Osteoblast (primary cell): ENCODE data around the gene POU2AF3. TPM values are rescaled to one million over a fixed set of nuclear protein-coding genes. Genes with fewer than 3 reads are reported as not detected.

Experiments
- DNase-seq: peaks from one replicate; pipeline ENCODE4 v3.0.0; 2011; ENCODE audit warnings: low spot score, mixed read lengths; ENCODE audit not compliant: insufficient read length; ENCODE audit errors: missing footprints
- H2AFZ ChIP-seq: 2 replicates; pipeline ENCODE4 v1.6.0; 2011; ENCODE audit warnings: mild to moderate bottlenecking, low read length
- H3K27ac ChIP-seq: 2 replicates; pipeline ENCODE4 v1.5.1; 2011; ENCODE audit warnings: mild to moderate bottlenecking, low read depth, low read length, moderate library complexity
- H3K27me3 ChIP-seq: 2 replicates; pipeline ENCODE4 v1.6.0; 2012; ENCODE audit warnings: mild to moderate bottlenecking, control low read depth, inconsistent platforms, low read length, moderate library complexity; ENCODE audit not compliant: insufficient read depth
- H3K36me3 ChIP-seq: 2 replicates; pipeline ENCODE4 v1.5.1; 2011; ENCODE audit warnings: mild to moderate bottlenecking, low read length, control low read depth, moderate library complexity; ENCODE audit not compliant: insufficient read depth
- H3K4me1 ChIP-seq: 2 replicates; pipeline ENCODE4 v1.5.1; 2011; ENCODE audit warnings: mild to moderate bottlenecking, low read length, control low read depth, moderate library complexity; ENCODE audit not compliant: insufficient read depth
- H3K4me2 ChIP-seq: 2 replicates; pipeline ENCODE4 v1.6.0; 2011; ENCODE audit warnings: mild to moderate bottlenecking, low read length; ENCODE audit not compliant: insufficient read depth
- H3K4me3 ChIP-seq: fragments of 200-600 bp; sonication (generic); 3 replicates; pipeline ENCODE4 v1.5.1; 2012; ENCODE audit warnings: mild to moderate bottlenecking, low read length, inconsistent platforms; ENCODE audit not compliant: insufficient read depth
- H3K79me2 ChIP-seq: 2 replicates; pipeline ENCODE4 v1.6.0; 2012; ENCODE audit warnings: mild to moderate bottlenecking, low read length, control low read depth, inconsistent platforms; ENCODE audit not compliant: insufficient read depth
- H3K9me3 ChIP-seq: 2 replicates; pipeline ENCODE4 v1.5.1; 2011; ENCODE audit warnings: low read depth, low read length, control low read depth
- H4K20me1 ChIP-seq: 2 replicates; pipeline ENCODE4 v1.6.0; 2012; ENCODE audit warnings: mild to moderate bottlenecking, low read length, control low read depth; ENCODE audit not compliant: insufficient read depth
- CTCF ChIP-seq: IDR thresholded peaks from 2 replicates; pipeline ENCODE4 v1.5.1; 2011; ENCODE audit warnings: mild to moderate bottlenecking, low read depth, low read length, moderate library complexity; ENCODE audit errors: extremely low read depth
- total RNA-seq: library from RNA; depleted of rRNA; stranded (reverse); fragments of >200 nt; gene quantifications from 2 replicates; pipeline ENCODE4 v1.2.3, GENCODE V29; 2012

Gene POU2AF3
- total RNA-seq, 1 donor: 0.36 TPM

GRCh38 chr11:111300569-111300968 lies 2.2 kb downstream of the POU2AF3 start:
- no peak overlapping the region for H3K27ac ChIP-seq
- no peaks in the 10 kb centered on the region for H3K4me1 ChIP-seq
- DNase-seq: peak; percentile 75
- H3K4me3 ChIP-seq: no peak overlapping the region
- no peak for TF ChIP-seq CTCF
- H4K20me1 ChIP-seq: no peaks in the 10 kb centered on the region
- no peaks in the 10 kb centered on the region for H3K79me2 ChIP-seq
- no peaks in the 10 kb centered on the region for H3K36me3 ChIP-seq
- no peak overlapping the region for H3K4me2 ChIP-seq
- H2AFZ ChIP-seq: no peak overlapping the region
- H3K27me3 ChIP-seq: peaks cover 50% of the 10 kb centered on the region
- H3K9me3 ChIP-seq: no peaks in the 10 kb centered on the region

- H3K79me2 ChIP-seq: no peaks in the 10 kb centered on the region
- H3K27me3 ChIP-seq: peaks cover 57% of the 10 kb centered on the region
- no peak for DNase-seq
- no peak overlapping the region for H3K27ac ChIP-seq
- no peaks in the 10 kb centered on the region for H3K36me3 ChIP-seq
- H2AFZ ChIP-seq: no peak overlapping the region
- no peaks in the 10 kb centered on the region for H3K4me1 ChIP-seq
- H4K20me1 ChIP-seq: no peaks in the 10 kb centered on the region
- H3K4me2 ChIP-seq: no peak overlapping the region
- H3K9me3 ChIP-seq: no peaks in the 10 kb centered on the region
- TF ChIP-seq CTCF: no peak
- H3K4me3 ChIP-seq: no peak overlapping the region
Measured at GRCh38 chr11:111301004-111301841, 2.9 kb downstream of the POU2AF3 start.

GRCh38 chr11:111301842-111302118 lies 3.4 kb downstream of the POU2AF3 start:
- no peak for TF ChIP-seq CTCF
- Histone ChIP-seq H3K4me1 (no peaks in the 10 kb centered on the region), H3K36me3 (no peaks in the 10 kb centered on the region), H3K27me3 (peaks cover 60% of the 10 kb centered on the region), H2AFZ (no peak overlapping the region), H3K4me3 (no peak overlapping the region), H3K27ac (no peak overlapping the region), H3K79me2 (no peaks in the 10 kb centered on the region), H3K4me2 (no peak overlapping the region), H4K20me1 (no peaks in the 10 kb centered on the region), H3K9me3 (no peaks in the 10 kb centered on the region)
- DNase-seq: no peak

- TF ChIP-seq CTCF: no peak
- H3K4me2 ChIP-seq: no peak overlapping the region
- H3K27me3 ChIP-seq: peaks cover 64% of the 10 kb centered on the region
- no peaks in the 10 kb centered on the region for H3K79me2 ChIP-seq
- no peak overlapping the region for H3K4me3 ChIP-seq
- no peak overlapping the region for H3K27ac ChIP-seq
- no peak for DNase-seq
- H2AFZ ChIP-seq: no peak overlapping the region
- no peaks in the 10 kb centered on the region for H3K9me3 ChIP-seq
- H4K20me1 ChIP-seq: no peaks in the 10 kb centered on the region
- H3K4me1 ChIP-seq: no peaks in the 10 kb centered on the region
- H3K36me3 ChIP-seq: no peaks in the 10 kb centered on the region
Measured at GRCh38 chr11:111302298-111302697, 4.0 kb downstream of the POU2AF3 start.
